Parathyroid adenoma (tissue), 2 donors: ENCODE results near the gene ZNF605.

Experiments
- H2AFZ ChIP-seq: fragments of 300-600 bp; sonication (generic); one replicate; pipeline ENCODE4 v1.7.0; 2017; ENCODE audit warnings: antibody characterized with exemption, mild to moderate bottlenecking
- H3K27ac ChIP-seq: fragments of 300-600 bp; sonication (generic); one replicate; pipeline ENCODE4 v1.7.0; 2017
- H3K27me3 ChIP-seq: fragments of 300-600 bp; sonication (generic); one replicate; pipeline ENCODE4 v1.7.0; 2017; ENCODE audit warnings: low read length; ENCODE audit not compliant: control insufficient read depth, insufficient read depth
- H3K36me3 ChIP-seq: fragments of 300-600 bp; sonication (generic); one replicate; pipeline ENCODE4 v1.7.0; 2017; ENCODE audit warnings: low read length; ENCODE audit not compliant: control insufficient read depth, insufficient read depth
- H3K4me1 ChIP-seq: fragments of 300-600 bp; sonication (generic); one replicate; pipeline ENCODE4 v1.7.0; 2017; ENCODE audit warnings: control low read depth
- H3K4me2 ChIP-seq: fragments of 300-600 bp; sonication (generic); one replicate; pipeline ENCODE4 v1.7.0; 2017; ENCODE audit warnings: low read length
- H3K4me3 ChIP-seq: fragments of 300-600 bp; sonication (generic); one replicate; pipeline ENCODE4 v1.7.0; 2017; ENCODE audit warnings: low read depth, low read length
- H3K79me2 ChIP-seq: fragments of 300-600 bp; sonication (generic); one replicate; pipeline ENCODE4 v1.7.0; 2017; ENCODE audit warnings: control low read depth
- H3K9ac ChIP-seq: fragments of 300-600 bp; sonication (generic); one replicate; pipeline ENCODE4 v1.7.0; 2017; ENCODE audit warnings: mild to moderate bottlenecking
- H3K9me3 ChIP-seq: fragments of 300-600 bp; sonication (generic); one replicate; pipeline ENCODE4 v1.7.0; 2017; ENCODE audit warnings: low read length; ENCODE audit not compliant: control insufficient read depth
- TF ChIP-seq, protein P1 (sequence below): fragments of 300-600 bp; sonication (generic); IDR thresholded peaks from one replicate; pipeline ENCODE4 v1.7.0; 2017; ENCODE audit warnings: antibody characterized with exemption, mild to moderate bottlenecking
- donor health status: primary hyperparathyroidism.

The ZNF605 gene

DNA sequence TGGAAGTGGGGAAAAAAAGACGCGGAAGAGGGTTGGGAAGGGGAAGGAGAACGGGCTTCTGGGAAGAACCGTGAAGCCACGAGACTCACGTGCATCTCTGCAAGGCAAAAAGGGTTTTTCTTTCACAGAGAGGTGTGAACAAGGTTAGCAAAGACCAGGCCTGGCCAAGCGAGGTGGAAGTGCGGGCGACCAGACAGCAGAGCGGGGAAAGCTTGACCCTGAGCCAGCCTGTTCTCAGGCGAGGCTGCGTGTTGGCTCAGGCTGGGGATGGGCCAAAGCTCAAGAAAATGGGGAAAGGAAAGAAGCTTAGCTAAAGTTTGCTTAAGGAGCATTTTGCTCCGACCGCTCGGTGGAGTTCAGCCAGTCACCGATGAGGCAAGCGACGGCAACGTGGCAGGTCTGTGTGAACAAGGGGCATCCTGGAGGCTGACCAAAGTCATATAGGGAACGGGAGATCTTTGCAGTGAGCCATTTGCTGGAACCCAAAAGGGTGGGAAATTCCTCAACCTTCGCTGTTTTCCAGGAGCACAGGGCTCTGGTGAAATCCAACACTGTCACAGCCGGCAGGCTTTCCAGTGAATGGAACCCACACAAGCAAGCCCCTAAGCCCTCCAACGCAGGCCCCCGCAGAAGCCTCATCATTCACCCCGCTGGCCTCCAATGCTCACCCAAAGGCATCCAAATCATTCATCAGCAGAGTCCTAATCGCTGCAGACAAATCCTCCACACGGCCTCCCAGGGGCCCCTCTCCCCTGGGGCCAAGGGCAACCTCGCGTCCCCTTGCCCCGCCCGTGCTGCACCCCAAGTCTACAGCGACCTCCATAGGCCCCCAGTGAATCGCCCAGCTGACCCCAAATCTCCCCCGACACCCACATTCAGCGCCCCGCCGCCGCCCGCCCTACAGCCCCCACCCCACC lies 754 bp downstream of the ZNF605 start:
- H3K36me3 ChIP-seq: no peaks in the 10 kb centered on the region
- H3K27me3 ChIP-seq: no peaks in the 10 kb centered on the region
- peak overlapping the region; percentile 91 for H3K4me3 ChIP-seq
- TF ChIP-seq, protein P1, sequence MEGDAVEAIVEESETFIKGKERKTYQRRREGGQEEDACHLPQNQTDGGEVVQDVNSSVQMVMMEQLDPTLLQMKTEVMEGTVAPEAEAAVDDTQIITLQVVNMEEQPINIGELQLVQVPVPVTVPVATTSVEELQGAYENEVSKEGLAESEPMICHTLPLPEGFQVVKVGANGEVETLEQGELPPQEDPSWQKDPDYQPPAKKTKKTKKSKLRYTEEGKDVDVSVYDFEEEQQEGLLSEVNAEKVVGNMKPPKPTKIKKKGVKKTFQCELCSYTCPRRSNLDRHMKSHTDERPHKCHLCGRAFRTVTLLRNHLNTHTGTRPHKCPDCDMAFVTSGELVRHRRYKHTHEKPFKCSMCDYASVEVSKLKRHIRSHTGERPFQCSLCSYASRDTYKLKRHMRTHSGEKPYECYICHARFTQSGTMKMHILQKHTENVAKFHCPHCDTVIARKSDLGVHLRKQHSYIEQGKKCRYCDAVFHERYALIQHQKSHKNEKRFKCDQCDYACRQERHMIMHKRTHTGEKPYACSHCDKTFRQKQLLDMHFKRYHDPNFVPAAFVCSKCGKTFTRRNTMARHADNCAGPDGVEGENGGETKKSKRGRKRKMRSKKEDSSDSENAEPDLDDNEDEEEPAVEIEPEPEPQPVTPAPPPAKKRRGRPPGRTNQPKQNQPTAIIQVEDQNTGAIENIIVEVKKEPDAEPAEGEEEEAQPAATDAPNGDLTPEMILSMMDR: no peak
- H3K4me1 ChIP-seq: no peaks in the 10 kb centered on the region
- H3K4me2 ChIP-seq: peak overlapping the region; percentile 87
- no peaks in the 10 kb centered on the region for H3K9me3 ChIP-seq
- no peak overlapping the region for H3K9ac ChIP-seq
- H3K79me2 ChIP-seq: peaks cover 2% of the 10 kb centered on the region
- H2AFZ ChIP-seq: peak overlapping the region; percentile 78
- peak overlapping the region; percentile 49 for H3K27ac ChIP-seq

DNA sequence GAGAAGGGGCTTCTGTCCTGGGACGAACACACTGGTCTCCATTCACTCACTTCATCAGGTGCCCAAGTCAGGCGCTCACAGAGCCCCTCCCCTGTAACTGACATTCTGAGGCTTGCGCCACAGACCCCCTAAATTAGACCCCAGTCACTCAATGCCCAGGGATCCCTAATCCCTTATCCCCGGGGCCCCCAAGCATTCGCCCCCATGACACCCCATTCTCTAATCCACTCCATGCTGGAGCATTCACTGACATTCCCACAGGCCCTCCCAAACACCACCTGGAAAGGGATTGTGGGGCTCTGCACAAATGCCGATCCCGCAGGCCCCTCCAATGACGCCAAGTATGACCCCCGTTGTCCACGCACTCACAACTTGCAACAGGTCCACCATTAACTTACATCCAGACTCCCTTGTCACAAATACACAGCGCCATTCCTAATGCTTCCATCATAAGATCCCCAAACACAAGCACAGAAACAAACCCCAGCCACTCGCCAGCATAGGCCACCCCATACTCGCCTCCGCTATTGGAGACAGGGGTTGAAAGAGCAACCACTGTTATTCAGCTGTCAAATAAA lies 1.5 kb downstream of the ZNF605 start:
- peaks cover 2% of the 10 kb centered on the region for H3K79me2 ChIP-seq
- peak overlapping the region; percentile 87 for H3K4me2 ChIP-seq
- H3K9me3 ChIP-seq: no peaks in the 10 kb centered on the region
- no peak overlapping the region for H2AFZ ChIP-seq
- H3K9ac ChIP-seq: no peak overlapping the region
- TF ChIP-seq, protein P1: no peak
- no peaks in the 10 kb centered on the region for H3K27me3 ChIP-seq
- no peaks in the 10 kb centered on the region for H3K36me3 ChIP-seq
- H3K4me1 ChIP-seq: no peaks in the 10 kb centered on the region
- no peak overlapping the region for H3K27ac ChIP-seq
- peak overlapping the region; percentile 91 for H3K4me3 ChIP-seq

DNA sequence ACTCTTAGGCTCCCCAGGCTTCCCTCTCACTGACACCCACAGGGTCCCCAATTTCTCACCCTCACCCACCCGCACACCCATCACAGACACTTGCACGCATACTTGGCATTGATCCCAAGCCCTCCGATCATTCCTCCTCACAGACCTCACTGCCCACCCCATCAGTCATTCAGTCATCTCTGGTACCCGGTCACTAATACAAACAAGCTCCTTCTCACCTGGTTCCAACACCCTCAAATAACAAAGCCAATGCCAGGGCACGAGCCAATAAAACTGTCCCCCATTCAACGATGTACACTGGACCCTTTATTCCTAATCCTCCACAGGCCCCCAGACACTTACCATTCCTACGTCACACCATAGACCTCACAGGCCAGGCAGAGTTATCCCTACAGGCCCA lies 2.3 kb downstream of the ZNF605 start:
- H3K27ac ChIP-seq: no peak overlapping the region
- H3K79me2 ChIP-seq: peaks cover 2% of the 10 kb centered on the region
- no peak overlapping the region for H3K4me2 ChIP-seq
- H3K9ac ChIP-seq: no peak overlapping the region
- no peaks in the 10 kb centered on the region for H3K9me3 ChIP-seq
- TF ChIP-seq, protein P1: no peak
- H3K27me3 ChIP-seq: no peaks in the 10 kb centered on the region
- no peaks in the 10 kb centered on the region for H3K36me3 ChIP-seq
- no peak overlapping the region for H2AFZ ChIP-seq
- H3K4me3 ChIP-seq: no peak overlapping the region
- no peaks in the 10 kb centered on the region for H3K4me1 ChIP-seq

- no peaks in the 10 kb centered on the region for H3K4me1 ChIP-seq
- no peak overlapping the region for H3K27ac ChIP-seq
- H3K4me3 ChIP-seq: no peak overlapping the region
- H3K9me3 ChIP-seq: no peaks in the 10 kb centered on the region
- H2AFZ ChIP-seq: no peak overlapping the region
- no peaks in the 10 kb centered on the region for H3K36me3 ChIP-seq
- H3K9ac ChIP-seq: no peak overlapping the region
- peaks cover 2% of the 10 kb centered on the region for H3K79me2 ChIP-seq
- no peak overlapping the region for H3K4me2 ChIP-seq
- no peaks in the 10 kb centered on the region for H3K27me3 ChIP-seq
- TF ChIP-seq, protein P1: no peak
These were observed 3.0 kb downstream of the ZNF605 start for GRCh38 chr12:132953163-132953425.
